ENCODE measurements around the gene MLKL.

- TF ChIP-seq MAX (IDR thresholded peaks at IDR 0.05; ENCODE audit: low read depth, low read length): no peak
- TF ChIP-seq, protein P1, sequence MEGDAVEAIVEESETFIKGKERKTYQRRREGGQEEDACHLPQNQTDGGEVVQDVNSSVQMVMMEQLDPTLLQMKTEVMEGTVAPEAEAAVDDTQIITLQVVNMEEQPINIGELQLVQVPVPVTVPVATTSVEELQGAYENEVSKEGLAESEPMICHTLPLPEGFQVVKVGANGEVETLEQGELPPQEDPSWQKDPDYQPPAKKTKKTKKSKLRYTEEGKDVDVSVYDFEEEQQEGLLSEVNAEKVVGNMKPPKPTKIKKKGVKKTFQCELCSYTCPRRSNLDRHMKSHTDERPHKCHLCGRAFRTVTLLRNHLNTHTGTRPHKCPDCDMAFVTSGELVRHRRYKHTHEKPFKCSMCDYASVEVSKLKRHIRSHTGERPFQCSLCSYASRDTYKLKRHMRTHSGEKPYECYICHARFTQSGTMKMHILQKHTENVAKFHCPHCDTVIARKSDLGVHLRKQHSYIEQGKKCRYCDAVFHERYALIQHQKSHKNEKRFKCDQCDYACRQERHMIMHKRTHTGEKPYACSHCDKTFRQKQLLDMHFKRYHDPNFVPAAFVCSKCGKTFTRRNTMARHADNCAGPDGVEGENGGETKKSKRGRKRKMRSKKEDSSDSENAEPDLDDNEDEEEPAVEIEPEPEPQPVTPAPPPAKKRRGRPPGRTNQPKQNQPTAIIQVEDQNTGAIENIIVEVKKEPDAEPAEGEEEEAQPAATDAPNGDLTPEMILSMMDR (IDR thresholded peaks at IDR 0.05; ENCODE audit: low read depth, low read length): no peak
Measured at GRCh38 chr16:74734361-74735161, 33.9 kb upstream of the MLKL start.

Data from NB4 (cell line).